IMR-90 (cell line): Measurements from ENCODE around the gene AUTS2.

Experiments
- CTCF ChIP-seq: conservative IDR thresholded peaks from 2 replicates; pipeline ENCODE4 v1.5.1; 2012; ENCODE audit warnings: mild to moderate bottlenecking, low read depth, low read length, improper control_type of control experiment
- ELK1 ChIP-seq: fragments of 150-350 bp; IDR thresholded peaks from 2 replicates; pipeline ENCODE4 v1.6.1; 2016; ENCODE audit warnings: low read depth, mild to moderate bottlenecking, low read length, moderate library complexity, borderline replicate concordance
- POLR2A ChIP-seq: IDR thresholded peaks from 2 replicates; pipeline ENCODE4 v1.6.1; 2012; ENCODE audit warnings: mild to moderate bottlenecking, low read depth, low read length
- RCOR1 ChIP-seq: IDR thresholded peaks from 2 replicates; pipeline ENCODE4 v1.6.1; 2012; ENCODE audit warnings: mild to moderate bottlenecking, low read length, improper control_type of control experiment; ENCODE audit not compliant: insufficient replicate concordance
- RFX5 ChIP-seq: IDR thresholded peaks from 2 replicates; pipeline ENCODE4 v1.8.0; 2012; ENCODE audit warnings: low read depth, mild to moderate bottlenecking, low read length, moderate library complexity

DNA sequence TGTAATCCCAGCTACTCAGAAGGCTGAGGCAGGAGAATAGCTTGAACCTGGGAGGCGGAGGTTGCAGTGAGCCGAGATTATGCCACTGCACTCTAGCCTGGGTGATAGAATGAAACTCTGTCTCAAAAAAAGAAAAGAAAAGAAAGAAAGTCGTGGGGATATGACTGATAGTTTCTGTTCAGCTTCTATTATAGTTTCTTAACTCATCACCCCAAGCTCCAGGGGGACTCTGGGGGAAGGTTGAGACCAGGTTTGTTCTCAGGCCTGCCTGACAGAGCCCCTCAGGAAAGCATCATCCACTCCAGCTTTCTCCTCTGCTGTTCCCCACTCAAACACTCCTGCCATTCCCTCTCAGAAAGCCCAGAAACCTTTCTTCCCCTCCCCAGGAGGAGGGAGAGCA, 991.3 kb downstream of the AUTS2 start:
- TF ChIP-seq CTCF (no peak), RCOR1 (no peak), POLR2A (no peak), ELK1 (no peak), RFX5 (no peak)
